Activated naive CD4-positive, alpha-beta T cell treated with Interleukin-2 at 50 U/mL for 16 hours (primary cell): ENCODE results near the gene ACIN1.
"Not testable (repeated sequence)": the region's sequence is repeated elsewhere in the genome, so short reads cannot be mapped to it uniquely, and the experiment has no call there.

Source experiments
- DNase-seq: peaks from one replicate; pipeline ENCODE4 v3.0.0-alpha.2; 2020

ACIN1 gene

DNA sequence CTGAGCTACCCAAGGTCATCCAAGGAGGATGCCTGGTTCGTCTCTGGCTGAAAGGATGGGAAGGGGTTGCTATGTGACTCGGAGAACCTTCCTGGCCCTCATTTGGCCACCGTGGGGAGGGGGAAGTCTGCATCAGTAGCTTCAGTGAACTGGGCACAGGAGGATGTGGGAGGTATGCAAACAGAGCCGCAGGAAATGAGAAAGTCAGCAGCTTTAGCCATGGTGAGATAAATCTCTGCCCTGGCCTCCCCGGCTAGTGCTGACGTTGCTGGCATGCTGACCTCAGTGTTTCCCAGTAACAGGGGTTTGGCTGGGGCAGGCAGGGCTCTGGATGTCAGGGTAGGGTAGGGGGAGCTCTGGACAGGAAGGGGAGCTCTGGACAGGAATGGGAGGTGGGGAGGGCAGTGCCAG, 26.4 kb upstream of the ACIN1 start:
- no peak for DNase-seq

GRCh38 chr14:23120541-23121251, 25.8 kb upstream of the ACIN1 start:
- DNase-seq: peak; percentile 81

- peak; percentile 21 for DNase-seq
Observed at GRCh38 chr14:23119363-23120327, 24.7 kb upstream of the ACIN1 start.

- DNase-seq: no peak
Observed at GRCh38 chr14:23118506-23119362, 23.8 kb upstream of the ACIN1 start, which contains the start of gene CEBPE. CEBPE (minus strand) TSS chr14:23119255; CDS start chr14:23119091, 164 bp downstream.

GRCh38 chr14:23117371-23118020, 22.6 kb upstream of the ACIN1 start:
- no peak for DNase-seq

- DNase-seq: no peak
Observed at GRCh38 chr14:23115918-23116317, 21.0 kb upstream of the ACIN1 start.

DNA sequence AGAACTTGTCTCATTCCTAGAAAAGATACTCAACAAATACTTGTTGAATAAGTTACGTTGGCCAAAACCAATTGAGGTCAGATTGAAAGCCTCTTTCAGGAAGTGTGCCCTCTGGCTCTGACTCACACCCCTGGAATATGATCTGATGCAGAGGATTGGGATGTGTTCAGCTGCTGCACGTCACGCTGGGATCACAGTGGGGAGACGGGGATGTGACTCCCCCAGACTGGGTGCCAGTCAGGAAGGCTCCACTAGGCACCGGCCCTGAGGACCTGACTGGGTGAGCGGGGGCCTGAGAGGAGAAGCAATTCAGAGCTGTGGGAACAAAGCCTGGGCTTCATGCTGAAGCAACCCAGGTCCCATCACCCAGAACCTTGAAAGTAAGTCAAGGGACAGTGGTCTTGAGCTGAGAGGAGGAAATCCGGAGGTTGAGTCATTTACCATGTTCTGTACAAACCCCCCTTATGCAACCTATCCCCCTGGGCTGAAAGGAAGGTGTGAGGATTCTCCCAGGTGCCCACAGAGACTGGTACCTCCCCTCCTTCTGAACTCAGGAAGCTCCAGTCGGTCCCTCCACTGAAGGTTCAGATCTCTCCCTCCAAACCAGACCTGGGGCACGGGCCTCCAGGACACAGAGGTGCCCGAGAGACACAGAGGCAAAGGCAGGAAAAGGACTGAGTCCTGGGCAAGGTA, 20.2 kb upstream of the ACIN1 start:
- no peak for DNase-seq

DNA sequence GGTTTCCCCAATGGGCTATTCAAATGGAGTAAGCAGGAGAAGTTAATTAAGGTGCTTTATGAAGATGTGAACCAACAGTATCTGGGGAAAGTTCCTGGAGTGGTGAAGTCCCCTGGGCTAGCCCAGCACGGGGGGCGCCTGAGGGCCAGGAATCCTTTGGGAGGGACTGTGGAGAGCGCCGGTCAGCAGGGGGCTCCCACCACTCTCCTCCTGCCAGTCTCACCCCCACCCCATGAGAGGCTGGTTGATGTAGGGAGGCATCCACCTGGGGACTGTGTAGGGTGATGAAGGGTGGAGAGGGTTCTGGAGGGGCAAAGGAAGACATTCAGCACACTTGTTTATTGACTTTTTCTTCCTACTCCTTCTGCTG, 19.7 kb upstream of the ACIN1 start:
- DNase-seq: no peak

DNA sequence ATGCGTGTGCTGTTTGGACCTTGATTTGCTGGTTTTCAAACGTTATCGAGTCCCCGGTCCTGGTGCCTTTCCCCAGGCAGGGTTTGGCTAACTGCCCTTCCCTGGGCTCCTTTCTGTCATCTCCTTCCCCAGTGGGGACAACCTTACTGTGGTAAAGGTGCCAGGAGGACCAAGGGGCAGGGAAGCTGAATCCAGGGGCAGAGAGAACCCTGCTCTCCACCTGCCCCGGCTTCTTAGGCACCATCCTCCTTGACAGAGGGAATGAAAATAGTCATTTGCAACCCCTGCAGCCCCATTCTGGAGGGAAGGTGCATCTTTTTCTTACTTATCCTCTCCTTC, 19.2 kb upstream of the ACIN1 start:
- DNase-seq: no peak

DNA sequence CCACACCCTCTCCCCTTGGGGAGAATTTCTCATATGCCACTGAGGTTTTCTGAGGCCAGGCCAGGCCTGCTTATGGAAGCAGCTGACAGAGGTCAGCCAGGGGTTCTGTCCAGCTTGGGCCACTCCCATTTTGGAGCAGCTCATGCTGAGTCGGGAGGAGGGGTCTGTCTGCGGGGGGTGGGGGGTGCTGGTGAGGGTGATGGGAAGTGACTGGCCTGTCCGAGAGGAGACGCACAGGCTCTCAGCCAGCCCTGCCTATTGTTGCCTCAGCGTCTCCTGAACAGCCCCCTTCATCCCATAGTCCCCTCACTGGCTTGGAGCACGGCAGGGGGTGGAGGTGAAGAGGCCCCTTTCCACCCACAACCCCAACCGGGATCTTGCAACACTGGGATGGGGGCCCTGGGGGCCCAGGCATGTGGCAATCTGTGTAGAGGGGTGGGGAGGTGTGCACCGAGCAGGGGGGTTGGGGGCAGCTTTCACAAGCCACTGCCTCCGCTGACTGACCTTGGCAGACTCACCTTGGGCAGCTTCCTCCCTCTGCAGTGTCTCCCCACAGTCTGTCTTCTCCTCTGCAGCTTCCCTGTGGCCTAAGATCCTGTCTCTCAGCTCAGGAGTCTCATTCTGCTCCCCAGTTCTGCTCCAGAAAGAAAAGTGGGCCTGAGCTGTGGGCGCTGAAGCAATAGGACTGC, 18.6 kb upstream of the ACIN1 start:
- no peak for DNase-seq

GRCh38 chr14:23112359-23113178, 17.6 kb upstream of the ACIN1 start:
- no peak for DNase-seq

DNA sequence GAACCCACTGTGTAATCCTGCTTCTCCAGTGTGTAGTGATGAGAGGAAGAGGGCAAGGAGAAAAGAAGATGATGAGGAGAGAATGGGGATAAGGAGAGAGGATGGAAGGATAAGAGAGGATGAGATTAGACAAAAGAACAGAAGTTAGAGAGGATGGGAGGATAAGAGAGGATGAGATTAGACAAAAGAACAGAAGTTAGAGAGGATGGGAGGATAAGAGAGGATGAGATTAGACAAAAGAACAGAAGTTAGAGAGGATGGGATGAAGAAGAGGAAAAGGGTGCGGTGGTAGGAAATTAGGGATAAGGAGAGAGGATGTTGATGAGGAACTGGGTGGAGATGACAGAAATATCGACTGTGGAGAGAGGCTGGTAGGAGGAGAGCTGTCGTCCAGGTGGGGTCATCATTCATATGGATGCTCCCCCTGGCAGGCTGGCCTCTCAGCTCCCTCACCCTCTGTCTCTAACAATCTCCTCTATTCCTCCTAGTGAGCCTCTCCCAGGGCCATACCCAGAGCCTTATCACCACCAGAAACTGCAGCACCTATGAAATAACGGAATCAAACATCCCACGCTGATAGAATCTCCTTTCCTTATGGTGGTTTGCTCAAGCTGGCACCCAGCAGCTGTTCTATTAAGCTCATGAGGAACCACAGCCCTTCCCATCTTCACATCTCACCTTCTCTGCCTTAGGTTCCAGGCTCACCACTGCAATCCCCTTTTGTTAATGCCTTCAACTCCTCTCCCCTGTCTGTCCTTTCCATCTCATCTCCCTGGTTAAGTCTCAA, 15.8 kb upstream of the ACIN1 start:
- DNase-seq: no peak

GRCh38 chr14:23109769-23110168, 14.8 kb upstream of the ACIN1 start:
- DNase-seq: no peak

DNA sequence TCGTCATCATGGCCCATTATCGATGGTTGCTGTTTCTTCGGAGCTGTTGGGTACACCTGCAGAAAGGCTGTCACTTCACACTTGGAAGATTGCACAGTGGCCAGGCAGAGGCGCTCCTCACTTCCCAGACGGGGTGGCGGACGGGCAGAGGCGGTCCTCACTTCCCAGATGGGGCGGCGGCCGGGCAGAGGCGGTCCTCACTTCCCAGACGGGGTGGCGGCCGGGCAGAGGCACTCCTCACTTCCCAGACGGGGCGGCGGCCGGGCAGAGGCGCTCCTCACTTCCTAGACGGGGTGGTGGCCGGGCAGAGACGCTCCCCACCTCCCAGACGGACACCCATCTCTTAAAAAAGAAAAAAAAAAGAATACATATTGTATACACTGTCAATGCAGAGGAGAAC, 13.2 kb upstream of the ACIN1 start:
- not testable (repeated sequence) for DNase-seq

DNA sequence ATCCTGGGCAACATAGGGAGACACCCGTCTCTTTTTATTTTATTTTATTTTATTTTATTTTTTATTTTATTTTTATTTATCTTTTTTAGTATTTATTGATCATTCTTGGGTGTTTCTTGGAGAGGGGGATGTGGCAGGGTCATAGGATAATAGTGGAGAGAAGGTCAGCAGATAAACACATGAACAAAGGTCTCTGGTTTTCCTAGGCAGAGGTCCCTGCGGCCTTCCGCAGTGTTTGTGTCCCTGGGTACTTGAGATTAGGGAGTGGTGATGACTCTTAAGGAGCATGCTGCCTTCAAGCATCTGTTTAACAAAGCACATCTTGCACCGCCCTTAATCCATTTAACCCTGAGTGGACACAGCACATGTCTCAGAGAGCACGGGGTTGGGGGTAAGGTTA, 12.7 kb upstream of the ACIN1 start:
- DNase-seq: not testable (repeated sequence)

DNA sequence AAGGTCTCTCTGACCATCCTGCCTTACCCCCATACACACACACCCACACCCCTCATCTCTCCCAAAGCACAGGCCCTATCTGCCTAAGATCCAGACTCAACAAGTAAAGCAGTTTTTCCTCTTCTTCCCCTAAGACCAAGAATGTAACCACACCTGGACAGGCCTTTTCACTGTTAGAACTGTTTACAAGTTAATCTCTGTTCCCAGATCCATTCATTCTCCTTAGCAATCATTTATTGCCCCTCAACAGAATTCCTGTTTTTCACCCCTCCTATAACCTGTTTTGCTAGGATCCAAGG, 11.8 kb upstream of the ACIN1 start:
- DNase-seq: no peak

DNA sequence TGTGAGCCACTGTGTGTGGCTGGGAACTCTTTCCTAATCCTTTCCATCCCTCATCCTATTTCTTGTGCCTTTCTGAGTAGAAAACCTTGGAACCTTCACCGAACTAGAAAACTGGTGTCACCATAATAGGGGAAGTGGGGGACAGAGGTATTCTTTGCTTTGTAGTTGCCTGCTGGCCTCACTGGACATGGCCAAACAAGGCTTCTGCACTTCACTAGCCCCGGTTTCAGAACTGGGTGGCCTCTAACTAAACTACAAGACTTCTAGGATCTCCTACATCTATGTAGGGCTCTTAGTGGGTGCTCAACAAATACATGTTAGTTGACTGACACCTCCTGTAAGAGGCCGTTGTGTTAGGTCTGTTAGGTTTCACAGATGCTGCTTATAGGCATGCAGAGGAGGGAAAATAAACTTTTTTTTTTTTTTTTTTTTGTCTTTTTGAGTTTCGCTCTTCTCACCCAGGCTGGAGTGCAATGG, 10.4 kb upstream of the ACIN1 start:
- DNase-seq: no peak

GRCh38 chr14:23104591-23105347, 9.8 kb upstream of the ACIN1 start, which contains the start of gene CIROP:
CIROP (minus strand) TSS chr14:23104989; CDS start chr14:23104920, 69 bp downstream.
- no peak for DNase-seq
